A673 (cell line): Measurements from ENCODE around the gene ZNF550. TPM values are rescaled to one million over a fixed set of nuclear protein-coding genes. Genes with fewer than 3 reads are reported as not detected.

Experiments
- BruUV-seq: library from RNA; stranded (reverse); fragments of 400-500 nt; replicated peaks from 2 replicates; lab custom pipeline; 2021; lab: Mats Ljungman, UMichigan
- CTCF ChIA-PET: fragments of 300-600 bp; sonication (Branson Sonifier 250); formaldehyde crosslinking; loops from one replicate; lab custom pipeline; 2022; ENCODE audit warnings: antibody characterized with exemption; lab: Charles Lee
- POLR2A ChIA-PET: fragments of 300-600 bp; sonication (Branson Sonifier 250); formaldehyde crosslinking; loops from one replicate; lab custom pipeline; 2022; ENCODE audit warnings: antibody characterized with exemption; ENCODE audit not compliant: low non-redundant PET; lab: Charles Lee
- DNase-seq: peaks from one replicate; pipeline ENCODE4 v3.0.0-alpha.2; 2015; ENCODE audit warnings: low spot score
- H3K27ac ChIP-seq: fragments of 200-600 bp; sonication (generic); 2 replicates; pipeline ENCODE4 v1.5.1; 2016; ENCODE audit warnings: mixed run types, low read depth, mild to moderate bottlenecking, mixed read lengths, antibody characterized with exemption, low read length; ENCODE audit not compliant: poor library complexity, severe bottlenecking
- H3K27me3 ChIP-seq: fragments of 200-600 bp; sonication (generic); replicated peaks from 2 replicates; pipeline ENCODE4 v1.6.1; 2017; ENCODE audit warnings: mixed run types, low read depth, mild to moderate bottlenecking, mixed read lengths, antibody characterized with exemption, low read length; ENCODE audit not compliant: insufficient read depth, poor library complexity
- H3K36me3 ChIP-seq: fragments of 200-600 bp; sonication (generic); 2 replicates; pipeline ENCODE4 v1.6.1; 2016; ENCODE audit warnings: mixed run types, mild to moderate bottlenecking, mixed read lengths, antibody characterized with exemption, low read length; ENCODE audit not compliant: insufficient read depth, poor library complexity, severe bottlenecking
- H3K4me1 ChIP-seq: fragments of 200-600 bp; sonication (generic); 2 replicates; pipeline ENCODE4 v1.6.1; 2017; ENCODE audit warnings: mixed run types, mild to moderate bottlenecking, mixed read lengths, antibody characterized with exemption, low read length; ENCODE audit not compliant: insufficient read depth, poor library complexity, severe bottlenecking
- H3K4me3 ChIP-seq: fragments of 200-600 bp; sonication (generic); 2 replicates; pipeline ENCODE4 v1.5.1; 2016; ENCODE audit warnings: low read depth, mixed run types, mild to moderate bottlenecking, mixed read lengths, low read length; ENCODE audit not compliant: poor library complexity, severe bottlenecking
- H3K9me3 ChIP-seq: fragments of 200-600 bp; sonication (generic); 2 replicates; pipeline ENCODE4 v1.6.1; 2016; ENCODE audit warnings: mixed run types, low read depth, mild to moderate bottlenecking, mixed read lengths, antibody characterized with exemption, low read length; ENCODE audit not compliant: poor library complexity, severe bottlenecking
- EZH2 ChIP-seq: fragments of 200-600 bp; sonication (generic); IDR thresholded peaks from 2 replicates; pipeline ENCODE4 v1.6.1; 2017; ENCODE audit warnings: borderline replicate concordance, low read depth, mild to moderate bottlenecking, mixed read lengths, antibody characterized with exemption, low read length; ENCODE audit not compliant: poor library complexity, severe bottlenecking
- intact Hi-C: fragments of 100-400 bp; cut with micrococcal nuclease; formaldehyde crosslinking; loops from one replicate; pipeline ENCODE4 v1.10.0; 2022; ENCODE audit not compliant: unreplicated experiment
- total RNA-seq: library from RNA; stranded (reverse); gene quantifications from 2 replicates; pipeline ENCODE4 v1.2.3, GENCODE V29; 2021
- TF ChIP-seq, protein P1 (sequence below): fragments of 300-800, 200-600 bp; sonication (generic); conservative IDR thresholded peaks from 2 replicates; pipeline ENCODE4 v1.5.1; 2017; ENCODE audit warnings: low read depth, mild to moderate bottlenecking, antibody characterized with exemption, low read length, moderate library complexity, mixed read lengths

ZNF550 gene
- total RNA-seq, 1 experiment from 2014 or later: 9.6 TPM

DNA sequence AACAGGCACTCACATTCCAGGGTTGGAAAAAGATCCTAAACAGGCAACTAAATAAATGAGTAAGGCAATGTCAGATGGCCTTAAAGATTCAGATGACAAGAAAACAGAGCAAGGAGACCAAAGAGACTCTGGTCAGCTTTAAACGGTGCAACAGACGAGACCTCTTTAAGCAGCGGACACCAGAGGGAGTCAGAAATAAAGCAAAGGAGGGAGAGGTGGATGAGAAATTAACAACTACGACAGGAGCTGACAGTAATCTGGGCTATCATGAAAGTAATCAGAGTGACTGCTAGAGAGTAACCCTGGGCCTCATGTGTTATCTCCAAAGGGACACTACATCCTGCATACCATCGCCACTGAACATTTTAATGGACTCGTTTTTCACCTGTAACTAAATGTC, 1.1 kb downstream of the ZNF550 start:
- no TSS peak for BruUV-seq
- POLR2A ChIA-PET: interaction anchor here (0.6 kb wide), 1 partner anchor 127 kb away, joined by 3 read pairs; no protein-coding TSS in a partner anchor

DNA sequence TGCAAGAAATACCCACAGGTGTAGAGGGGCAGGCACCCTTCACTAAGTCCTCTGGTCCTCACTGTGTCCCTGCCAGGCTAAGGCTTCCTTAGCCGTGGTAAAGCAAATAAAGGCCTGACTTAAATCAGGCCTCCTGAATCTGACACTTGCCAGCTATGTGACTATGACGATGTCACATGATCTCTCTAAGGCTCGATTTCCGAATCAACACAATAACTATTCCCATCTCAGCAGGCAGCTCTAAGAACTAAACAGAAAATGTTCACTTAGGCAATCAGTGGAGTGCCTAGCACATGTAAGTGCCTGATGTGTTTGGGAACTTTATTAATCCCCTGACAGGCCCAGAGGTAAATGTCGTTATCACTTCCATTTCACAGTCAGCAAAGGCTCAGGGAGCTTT, 2.0 kb downstream of the ZNF550 start:
- H3K4me1 ChIP-seq: no peaks in the 10 kb centered on the region
- intact Hi-C loops: loop anchor here (10.0 kb wide), 1 partner anchor 597 kb away; the partner anchor contains the start of gene ZNF329
- CTCF ChIA-PET: no interaction called here
- TF ChIP-seq, protein P1, sequence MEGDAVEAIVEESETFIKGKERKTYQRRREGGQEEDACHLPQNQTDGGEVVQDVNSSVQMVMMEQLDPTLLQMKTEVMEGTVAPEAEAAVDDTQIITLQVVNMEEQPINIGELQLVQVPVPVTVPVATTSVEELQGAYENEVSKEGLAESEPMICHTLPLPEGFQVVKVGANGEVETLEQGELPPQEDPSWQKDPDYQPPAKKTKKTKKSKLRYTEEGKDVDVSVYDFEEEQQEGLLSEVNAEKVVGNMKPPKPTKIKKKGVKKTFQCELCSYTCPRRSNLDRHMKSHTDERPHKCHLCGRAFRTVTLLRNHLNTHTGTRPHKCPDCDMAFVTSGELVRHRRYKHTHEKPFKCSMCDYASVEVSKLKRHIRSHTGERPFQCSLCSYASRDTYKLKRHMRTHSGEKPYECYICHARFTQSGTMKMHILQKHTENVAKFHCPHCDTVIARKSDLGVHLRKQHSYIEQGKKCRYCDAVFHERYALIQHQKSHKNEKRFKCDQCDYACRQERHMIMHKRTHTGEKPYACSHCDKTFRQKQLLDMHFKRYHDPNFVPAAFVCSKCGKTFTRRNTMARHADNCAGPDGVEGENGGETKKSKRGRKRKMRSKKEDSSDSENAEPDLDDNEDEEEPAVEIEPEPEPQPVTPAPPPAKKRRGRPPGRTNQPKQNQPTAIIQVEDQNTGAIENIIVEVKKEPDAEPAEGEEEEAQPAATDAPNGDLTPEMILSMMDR: no peak
- TF ChIP-seq EZH2: no peak
- POLR2A ChIA-PET: interaction anchor here (0.6 kb wide), 1 partner anchor 128 kb away, joined by 3 read pairs; no protein-coding TSS in a partner anchor
- peaks cover 36% of the 10 kb centered on the region for H3K9me3 ChIP-seq
- no peak for DNase-seq
- H3K27ac ChIP-seq: no peak overlapping the region
- no TSS peak for BruUV-seq
- no peak overlapping the region for H3K4me3 ChIP-seq
- H3K36me3 ChIP-seq: peaks cover 27% of the 10 kb centered on the region
- H3K27me3 ChIP-seq: no peaks in the 10 kb centered on the region

More for the DNA sequence above, 1.1 kb downstream of the ZNF550 start:
- intact Hi-C loops: loop anchor here (10.0 kb wide), 1 partner anchor 596 kb away; the partner anchor contains the start of gene ZNF329
- TF ChIP-seq, protein P1: peak; percentile 20; the same call in 1 of the 2 replicates
- no peak for TF ChIP-seq EZH2
- DNase-seq: peak; percentile 23
- Histone ChIP-seq H3K36me3 (peaks cover 22% of the 10 kb centered on the region), H3K4me3 (peak overlapping the region; percentile 96), H3K27ac (no peak overlapping the region), H3K9me3 (peaks cover 34% of the 10 kb centered on the region), H3K27me3 (no peaks in the 10 kb centered on the region), H3K4me1 (no peaks in the 10 kb centered on the region)
- CTCF ChIA-PET: no interaction called here

DNA sequence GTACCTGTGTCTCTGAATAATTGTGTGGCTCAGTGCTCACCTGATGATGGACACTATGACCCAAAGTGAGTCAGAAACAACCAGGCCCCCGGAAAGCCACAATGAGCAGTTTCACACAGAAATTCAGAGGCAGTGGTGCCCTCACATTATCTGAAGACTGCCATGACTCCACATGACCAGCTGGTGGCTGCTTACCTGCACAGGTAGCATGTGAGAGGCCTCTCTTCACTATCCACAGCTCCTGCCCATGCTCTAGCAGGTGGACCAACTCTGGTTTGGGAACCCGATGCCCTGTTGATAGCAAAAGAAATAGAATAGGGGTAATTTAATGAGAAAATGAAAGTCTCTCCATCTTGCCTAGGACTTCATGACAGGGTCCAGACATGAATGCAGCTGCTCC, 7.2 kb downstream of the ZNF550 start:
- no peaks in the 10 kb centered on the region for H3K27me3 ChIP-seq
- no peak overlapping the region for H3K27ac ChIP-seq
- BruUV-seq: no TSS peak
- TF ChIP-seq, protein P1: no peak
- no peak for TF ChIP-seq EZH2
- peaks cover 79% of the 10 kb centered on the region for H3K36me3 ChIP-seq
- no peak for DNase-seq
- POLR2A ChIA-PET: no interaction called here
- no peaks in the 10 kb centered on the region for H3K4me1 ChIP-seq
- intact Hi-C loops: loop anchor here (10.0 kb wide), 1 partner anchor 602 kb away; the partner anchor contains the start of gene ZNF329
- H3K4me3 ChIP-seq: no peak overlapping the region
- H3K9me3 ChIP-seq: peaks cover 42% of the 10 kb centered on the region
- CTCF ChIA-PET: no interaction called here
